Muscle layer of colon (tissue), 2 donors: Measurements from ENCODE around the gene KRTAP11-1.

Source experiments
- H3K27ac ChIP-seq: one replicate; pipeline ENCODE4 v1.7.0; 2013; ENCODE audit warnings: low read depth, mild to moderate bottlenecking, low read length, moderate library complexity
- H3K27me3 ChIP-seq, 2 donors: one replicate each; pipeline ENCODE4 v1.7.0; 2013; ENCODE audit warnings: low read length in 2 of 2, mild to moderate bottlenecking in 2 of 2; ENCODE audit not compliant: insufficient read depth in 2 of 2, control insufficient read depth in 1 of 2
- H3K36me3 ChIP-seq: one replicate; pipeline ENCODE4 v1.7.0; 2013; ENCODE audit warnings: mild to moderate bottlenecking, low read length; ENCODE audit not compliant: insufficient read depth
- H3K4me1 ChIP-seq: one replicate; pipeline ENCODE4 v1.7.0; 2013; ENCODE audit warnings: mild to moderate bottlenecking, low read length; ENCODE audit not compliant: insufficient read depth
- H3K4me3 ChIP-seq, 2 donors: one replicate each; pipeline ENCODE4 v1.7.0; 2013; ENCODE audit warnings: low read length in 2 of 2, low read depth in 1 of 2, mild to moderate bottlenecking in 1 of 2, moderate library complexity in 1 of 2
- H3K9ac ChIP-seq: one replicate; pipeline ENCODE4 v1.7.0; 2013; ENCODE audit warnings: low read length
- H3K9me3 ChIP-seq: one replicate; pipeline ENCODE4 v1.7.0; 2013; ENCODE audit warnings: mild to moderate bottlenecking, low read length
- donor health status: abdominal sarcoma.
- donor health status: Adenocarcinoma of cecum.

Gene KRTAP11-1

GRCh38 chr21:30838536-30838935, 42.8 kb downstream of the KRTAP11-1 start:
- H3K27ac ChIP-seq = no peak overlapping the region
- no peaks in the 10 kb centered on the region for H3K27me3 ChIP-seq
- H3K36me3 ChIP-seq = no peaks in the 10 kb centered on the region
- H3K4me3 ChIP-seq = no peak overlapping the region
- no peaks in the 10 kb centered on the region for H3K4me1 ChIP-seq
- no peaks in the 10 kb centered on the region for H3K9me3 ChIP-seq
- H3K9ac ChIP-seq = no peak overlapping the region

DNA sequence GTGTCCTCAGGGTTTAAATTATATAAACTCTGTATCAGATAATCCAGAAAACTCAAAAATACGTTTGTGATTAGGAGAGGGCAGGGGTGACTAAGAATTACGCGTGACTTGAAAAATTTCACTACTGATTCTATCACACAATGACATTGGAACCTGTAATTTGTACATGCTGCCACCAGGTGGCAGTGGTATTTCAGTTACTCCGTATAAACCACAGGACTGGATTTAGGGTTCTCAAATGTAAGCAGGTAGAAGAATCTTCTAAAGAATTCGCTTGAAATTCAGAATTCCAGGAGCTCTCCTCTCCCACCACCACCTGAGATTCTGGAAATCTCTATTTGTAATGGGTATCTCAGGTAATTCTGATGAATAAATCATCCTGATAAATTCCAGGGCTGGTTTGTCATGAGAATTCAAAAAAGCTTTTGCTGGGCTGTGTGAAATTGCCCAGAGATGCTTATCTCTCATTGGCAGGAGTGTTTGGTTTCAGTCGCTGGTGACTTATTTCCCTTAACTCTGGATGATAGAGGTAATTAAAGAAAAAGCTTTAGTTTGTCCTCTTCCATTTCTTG, 50.1 kb downstream of the KRTAP11-1 start:
- no peaks in the 10 kb centered on the region for H3K36me3 ChIP-seq

More for the DNA sequence above, 50.1 kb downstream of the KRTAP11-1 start:
- no peaks in the 10 kb centered on the region for H3K9me3 ChIP-seq
- H3K27me3 ChIP-seq = no peaks in the 10 kb centered on the region
- no peaks in the 10 kb centered on the region for H3K4me1 ChIP-seq
- H3K4me3 ChIP-seq = no peak overlapping the region
- H3K9ac ChIP-seq = no peak overlapping the region
- H3K27ac ChIP-seq = no peak overlapping the region
